H1 (cell line): ENCODE measurements around the gene CLASP2. TPM values are rescaled to one million over a fixed set of nuclear protein-coding genes. Genes with fewer than 3 reads are reported as not detected.

Source experiments
- CREB1 ChIP-seq: IDR thresholded peaks from 2 replicates; pipeline ENCODE4 v1.6.1; 2012; ENCODE audit warnings: inconsistent platforms
- CTBP2 ChIP-seq: IDR thresholded peaks from 2 replicates; pipeline ENCODE4 v1.7.0; 2011; ENCODE audit warnings: borderline replicate concordance, mild to moderate bottlenecking, moderate library complexity, mixed read lengths, low read length; ENCODE audit not compliant: insufficient read depth, insufficient read length
- EP300 ChIP-seq, 2 experiments: IDR thresholded peaks; 1 replicate in 1 of 2; 2 replicates in 1 of 2; pipeline ENCODE4 v1.6.1; 2011 to 2012; ENCODE audit warnings: low read depth in 2 of 2, low read length in 2 of 2, mild to moderate bottlenecking in 2 of 2, borderline replicate concordance in 1 of 2, inconsistent platforms in 1 of 2, moderate library complexity in 1 of 2
- EZH2 ChIP-seq: fragments of 200-600 bp; sonication (generic); IDR thresholded peaks from 2 replicates; pipeline ENCODE4 v1.7.1; 2012; ENCODE audit warnings: low read depth, mild to moderate bottlenecking, moderate library complexity, low read length, inconsistent platforms; ENCODE audit not compliant: severe bottlenecking
- FOSL1 ChIP-seq: IDR thresholded peaks from 2 replicates; pipeline ENCODE4 v1.6.1; 2011; ENCODE audit warnings: mild to moderate bottlenecking, low read depth, low read length, moderate library complexity; ENCODE audit not compliant: insufficient read depth
- GTF2F1 ChIP-seq: IDR thresholded peaks from 2 replicates; pipeline ENCODE4 v1.6.1; 2012; ENCODE audit warnings: low read depth, low read length, improper control_type of control experiment, borderline replicate concordance
- JUND ChIP-seq: IDR thresholded peaks from 2 replicates; pipeline ENCODE4 v1.6.1; 2011; ENCODE audit warnings: mild to moderate bottlenecking, improper control_type of control experiment, low read length
- KDM4A ChIP-seq: IDR thresholded peaks from one replicate; pipeline ENCODE4 v1.7.1; 2012; ENCODE audit warnings: low read depth, mild to moderate bottlenecking, moderate library complexity, low read length, inconsistent platforms; ENCODE audit not compliant: severe bottlenecking
- KDM5A ChIP-seq: fragments of 200-600 bp; IDR thresholded peaks from 2 replicates; pipeline ENCODE4 v1.7.1; 2012; ENCODE audit warnings: mild to moderate bottlenecking, low read length, inconsistent platforms, mixed read lengths
- POU5F1 ChIP-seq: IDR thresholded peaks from 2 replicates; pipeline ENCODE4 v1.6.1; 2011; ENCODE audit warnings: low read depth, mild to moderate bottlenecking, low read length, moderate library complexity
- SAP30 ChIP-seq: fragments of 300-600 bp; sonication (generic); IDR thresholded peaks from 2 replicates; pipeline ENCODE4 v1.7.1; 2012; ENCODE audit warnings: low read length, moderate library complexity, mild to moderate bottlenecking, inconsistent platforms; ENCODE audit not compliant: insufficient read depth, insufficient replicate concordance
- SP4 ChIP-seq: IDR thresholded peaks from 2 replicates; pipeline ENCODE4 v1.6.1; 2012; ENCODE audit warnings: low read length, inconsistent platforms
- SRF ChIP-seq: IDR thresholded peaks from 2 replicates; pipeline ENCODE4 v1.6.1; 2011; ENCODE audit warnings: mild to moderate bottlenecking, low read depth, low read length, moderate library complexity
- SUZ12 ChIP-seq: fragments of 200-600 bp; sonication (generic); IDR thresholded peaks from 2 replicates; pipeline ENCODE4 v1.6.1; 2012; ENCODE audit warnings: mild to moderate bottlenecking, inconsistent platforms, low read length, moderate library complexity, mixed read lengths
- TAF1 ChIP-seq: IDR thresholded peaks from 2 replicates; pipeline ENCODE4 v1.6.1; 2011; ENCODE audit warnings: mild to moderate bottlenecking, low read depth, low read length
- polyA plus RNA-seq, 7 experiments: library from polyadenylated mRNA; depleted of rRNA in 3 of 7; stranded (reverse) in 5 of 7; unstranded in 2 of 7; fragments of >200 nt in 5 of 7; fragments of 200-250 nt in 2 of 7; gene quantifications; 1 replicate in 5 of 7; 2 replicates in 1 of 7; 4 replicates in 1 of 7; pipeline versions ENCODE4 v1.2.1 to v1.2.3, GENCODE V29; 2011 to 2013; ENCODE audit warnings: missing spikeins in 2 of 7, mixed read lengths in 2 of 7
- total RNA-seq: library from RNA; stranded (reverse); fragmentation: NEBNext Ultra II Directional; extraction: Animal tissue kit (Norgen Biotek cat#: 25700); gene quantifications from 2 replicates; pipeline ENCODE4 v1.2.1, GENCODE V29; 2021

The CLASP2 gene
- total and polyA plus RNA-seq, 2 of the 8 experiments (the other 6 are each of a cell fraction or from before 2014, with no cell fraction given), result 21.7 to 58.0 TPM

GRCh38 chr3:33658991-33659848, 58.8 kb downstream of the CLASP2 start (continued):
- TF ChIP-seq EZH2 (no peak), EP300 (IDR thresholded peaks at IDR 0.05; ENCODE audit: borderline replicate concordance in 1 of 2, low read depth in 2 of 2, low read length in 2 of 2) (no peak), KDM4A (no peak), SRF (no peak), SP4 (no peak), GTF2F1 (no peak), JUND (no peak), KDM5A (no peak), CREB1 (0 out of 2 replicates have a peak, but pooled peaks have one; percentile 11), CTBP2 (no peak), FOSL1 (no peak), POU5F1 (no peak), SUZ12 (no peak), TAF1 (peak; percentile 50; the same call in 1 of the 2 replicates), SAP30 (no peak)
